WERI-Rb-1 (cell line): ENCODE data around the gene BIN1.

Experiments
- DNase-seq: peaks from one replicate; pipeline ENCODE4 v3.0.0-alpha.2; 2020
- H3K27ac ChIP-seq: fragments of 250-450 bp; sonication (Bioruptor Pico); 2 replicates; pipeline ENCODE4 v1.5.1; 2020; ENCODE audit warnings: mild to moderate bottlenecking, moderate library complexity
- H3K27me3 ChIP-seq: fragments of 250-450 bp; sonication (Bioruptor Pico); 2 replicates; pipeline ENCODE4 v1.5.1; 2021; ENCODE audit warnings: mild to moderate bottlenecking, low read depth, moderate library complexity; ENCODE audit not compliant: insufficient read depth, severe bottlenecking
- H3K36me3 ChIP-seq: fragments of 250-450 bp; sonication (Bioruptor Pico); 2 replicates; pipeline ENCODE4 v1.5.1; 2020; ENCODE audit warnings: mild to moderate bottlenecking, moderate library complexity
- H3K4me3 ChIP-seq: 2 replicates; pipeline ENCODE4 v1.5.1; 2011; ENCODE audit warnings: low read depth, mild to moderate bottlenecking, control low read depth, low read length
- H3K9me3 ChIP-seq: fragments of 250-450 bp; sonication (Bioruptor Pico); 2 replicates; pipeline ENCODE4 v1.5.1; 2021; ENCODE audit warnings: mild to moderate bottlenecking, moderate library complexity; ENCODE audit not compliant: severe bottlenecking
- TF ChIP-seq, protein P1 (sequence below): IDR thresholded peaks from 2 replicates; pipeline ENCODE4 v1.5.1; 2011; ENCODE audit warnings: low read depth, mild to moderate bottlenecking, control low read depth, inconsistent platforms, low read length

The BIN1 gene

GRCh38 chr2:127150996-127151395, 44.0 kb upstream of the BIN1 start:
- H3K36me3 ChIP-seq, result no peaks in the 10 kb centered on the region
- H3K4me3 ChIP-seq, result no peak overlapping the region
- peaks cover 6% of the 10 kb centered on the region for H3K9me3 ChIP-seq
- no peak overlapping the region for H3K27ac ChIP-seq
- no peaks in the 10 kb centered on the region for H3K27me3 ChIP-seq
- TF ChIP-seq, protein P1, sequence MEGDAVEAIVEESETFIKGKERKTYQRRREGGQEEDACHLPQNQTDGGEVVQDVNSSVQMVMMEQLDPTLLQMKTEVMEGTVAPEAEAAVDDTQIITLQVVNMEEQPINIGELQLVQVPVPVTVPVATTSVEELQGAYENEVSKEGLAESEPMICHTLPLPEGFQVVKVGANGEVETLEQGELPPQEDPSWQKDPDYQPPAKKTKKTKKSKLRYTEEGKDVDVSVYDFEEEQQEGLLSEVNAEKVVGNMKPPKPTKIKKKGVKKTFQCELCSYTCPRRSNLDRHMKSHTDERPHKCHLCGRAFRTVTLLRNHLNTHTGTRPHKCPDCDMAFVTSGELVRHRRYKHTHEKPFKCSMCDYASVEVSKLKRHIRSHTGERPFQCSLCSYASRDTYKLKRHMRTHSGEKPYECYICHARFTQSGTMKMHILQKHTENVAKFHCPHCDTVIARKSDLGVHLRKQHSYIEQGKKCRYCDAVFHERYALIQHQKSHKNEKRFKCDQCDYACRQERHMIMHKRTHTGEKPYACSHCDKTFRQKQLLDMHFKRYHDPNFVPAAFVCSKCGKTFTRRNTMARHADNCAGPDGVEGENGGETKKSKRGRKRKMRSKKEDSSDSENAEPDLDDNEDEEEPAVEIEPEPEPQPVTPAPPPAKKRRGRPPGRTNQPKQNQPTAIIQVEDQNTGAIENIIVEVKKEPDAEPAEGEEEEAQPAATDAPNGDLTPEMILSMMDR, result no peak
- DNase-seq, result no peak

DNA sequence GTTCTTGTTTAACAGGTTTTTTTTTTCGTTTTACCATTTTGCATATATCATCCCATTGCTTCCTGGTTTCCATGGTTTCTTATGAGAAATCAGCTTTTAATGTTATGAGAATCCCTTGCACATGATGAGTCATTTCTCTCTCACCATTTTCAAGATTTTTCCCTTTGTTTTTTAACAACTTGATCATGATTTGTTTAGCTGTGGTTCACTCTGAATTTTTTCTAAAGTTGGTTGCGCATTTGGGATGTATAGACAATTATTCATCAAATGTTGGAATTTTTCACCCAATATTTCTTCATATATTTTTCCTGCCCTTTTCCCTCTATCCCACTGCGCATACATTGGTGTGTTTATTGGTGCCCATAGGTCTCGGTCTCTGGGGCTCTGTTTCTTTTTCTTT, 42.4 kb upstream of the BIN1 start:
- Histone ChIP-seq H3K27me3 (no peaks in the 10 kb centered on the region), H3K27ac (no peak overlapping the region), H3K4me3 (no peak overlapping the region), H3K9me3 (peaks cover 6% of the 10 kb centered on the region), H3K36me3 (no peaks in the 10 kb centered on the region)
- DNase-seq, result no peak
- TF ChIP-seq, protein P1, result no peak

- TF ChIP-seq, protein P1, result no peak
- H3K4me3 ChIP-seq, result peak overlapping the region; percentile 21
- no peaks in the 10 kb centered on the region for H3K36me3 ChIP-seq
- H3K27ac ChIP-seq, result peak overlapping the region; percentile 60
- H3K27me3 ChIP-seq, result no peaks in the 10 kb centered on the region
- DNase-seq, result peak; percentile 91
- H3K9me3 ChIP-seq, result peaks cover 6% of the 10 kb centered on the region
Observed at GRCh38 chr2:127146820-127147502, 40.0 kb upstream of the BIN1 start.

DNA sequence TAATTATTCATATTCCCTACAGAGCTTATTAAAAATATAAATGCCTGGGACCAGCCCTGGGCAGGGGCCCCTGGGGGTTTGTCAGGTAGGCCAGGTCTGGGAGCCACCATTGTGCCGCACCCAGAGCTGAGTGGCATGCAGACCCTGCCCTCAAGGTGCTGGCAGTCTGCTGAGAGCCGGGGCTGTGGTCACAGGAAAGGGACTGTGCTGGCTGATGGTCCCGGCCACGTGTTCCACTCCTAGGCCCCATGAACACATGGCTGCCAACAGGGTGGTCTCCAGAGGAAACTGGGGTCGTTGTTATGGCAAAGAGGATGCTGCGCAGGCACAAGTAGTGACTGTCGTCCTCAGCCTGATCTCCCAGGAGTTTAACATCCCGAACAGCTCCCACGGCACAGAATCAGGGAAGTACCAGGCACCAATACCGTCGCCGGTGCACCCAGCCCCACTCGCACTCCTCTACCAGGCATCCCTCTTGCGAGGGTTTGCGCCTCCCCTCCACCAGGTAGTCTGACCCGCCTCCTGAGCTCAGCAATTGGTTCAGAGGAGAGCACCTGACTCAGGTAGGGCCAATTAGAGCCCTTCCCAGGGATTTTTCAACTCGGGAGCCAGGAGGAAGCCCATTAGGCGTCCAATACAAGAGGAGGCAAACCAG, 39.2 kb upstream of the BIN1 start:
- H3K36me3 ChIP-seq, result no peaks in the 10 kb centered on the region
- H3K27ac ChIP-seq, result no peak overlapping the region; the same call in 1 of the 2 replicates

GRCh38 chr2:127145280-127145895, 38.4 kb upstream of the BIN1 start:
- Histone ChIP-seq H3K27me3 (no peaks in the 10 kb centered on the region), H3K4me3 (no peak overlapping the region), H3K36me3 (no peaks in the 10 kb centered on the region), H3K27ac (no peak overlapping the region), H3K9me3 (no peaks in the 10 kb centered on the region)
- DNase-seq, result no peak
- TF ChIP-seq, protein P1, result no peak

More for the DNA sequence above, 39.2 kb upstream of the BIN1 start:
- H3K9me3 ChIP-seq, result peaks cover 3% of the 10 kb centered on the region
- H3K4me3 ChIP-seq, result no peak overlapping the region
- H3K27me3 ChIP-seq, result no peaks in the 10 kb centered on the region
- TF ChIP-seq, protein P1, result no peak
- no peak for DNase-seq
